Common myeloid progenitor, CD34-positive (primary cell): ENCODE results near the gene DOK7.

ENCODE experiments used
- CTCF ChIA-PET: fragments of 350-600 bp; sonication (Branson Sonifier 250); formaldehyde crosslinking; loops from one replicate; lab custom pipeline; 2021; ENCODE audit warnings: antibody characterized with exemption; lab: Charles Lee
- POLR2A ChIA-PET: fragments of 350-600 bp; sonication (Branson Sonifier 250); formaldehyde crosslinking; loops from one replicate; lab custom pipeline; 2021; ENCODE audit warnings: antibody characterized with exemption; lab: Charles Lee
- DNase-seq, 3 donors: peaks; one replicate each; pipeline versions ENCODE4 v3.0.0 to v3.0.0-alpha.2; 2013
- H3K27ac ChIP-seq, 2 experiments: 1 replicate in 1 of 2; 2 replicates in 1 of 2; pipeline ENCODE4 v1.7.0; 2013; ENCODE audit warnings: inconsistent platforms in 2 of 2, low read length in 2 of 2, mild to moderate bottlenecking in 2 of 2, low read depth in 1 of 2, moderate library complexity in 1 of 2; ENCODE audit not compliant: severe bottlenecking in 2 of 2, insufficient read depth in 1 of 2, poor library complexity in 1 of 2
- H3K27me3 ChIP-seq, 5 experiments: replicated peaks in 2 of 5; 1 replicate in 3 of 5; 2 replicates in 2 of 5; pipeline versions ENCODE4 v1.6.1 to v1.7.0; 2013; ENCODE audit warnings: low read length in 4 of 5, mild to moderate bottlenecking in 2 of 5, moderate library complexity in 2 of 5, inconsistent platforms in 1 of 5; ENCODE audit not compliant: insufficient read depth in 5 of 5, control insufficient read depth in 4 of 5
- H3K36me3 ChIP-seq, 4 experiments: 1 replicate in 2 of 4; 2 replicates in 2 of 4; pipeline versions ENCODE4 v1.6.1 to v1.7.0; 2013; ENCODE audit warnings: low read length in 3 of 4, control low read depth in 1 of 4, mild to moderate bottlenecking in 1 of 4; ENCODE audit not compliant: control insufficient read depth in 4 of 4, insufficient read depth in 4 of 4
- H3K4me1 ChIP-seq, 4 experiments: 1 replicate in 3 of 4; 2 replicates in 1 of 4; pipeline versions ENCODE4 v1.6.1 to v1.7.1; 2013; ENCODE audit warnings: low read length in 3 of 4, mild to moderate bottlenecking in 3 of 4, control low read depth in 1 of 4, inconsistent platforms in 1 of 4, moderate library complexity in 1 of 4; ENCODE audit not compliant: control insufficient read depth in 4 of 4, insufficient read depth in 4 of 4; ENCODE audit errors: control extremely low read depth in 1 of 4
- H3K4me3 ChIP-seq, 7 experiments: 1 replicate in 4 of 7; 2 replicates in 3 of 7; pipeline versions ENCODE4 v1.5.1 to v1.7.0; 2013; ENCODE audit warnings: mild to moderate bottlenecking in 7 of 7, low read length in 6 of 7, moderate library complexity in 6 of 7, inconsistent platforms in 2 of 7, low read depth in 2 of 7, control low read depth in 1 of 7; ENCODE audit not compliant: insufficient read depth in 4 of 7, control insufficient read depth in 1 of 7; ENCODE audit errors: extremely low read depth in 1 of 7
- H3K9me3 ChIP-seq, 5 experiments: 1 replicate in 4 of 5; 2 replicates in 1 of 5; pipeline versions ENCODE4 v1.6.1 to v1.7.1; 2013; ENCODE audit warnings: low read length in 4 of 5, mild to moderate bottlenecking in 2 of 5, inconsistent platforms in 1 of 5, low read depth in 1 of 5, moderate library complexity in 1 of 5; ENCODE audit not compliant: control insufficient read depth in 4 of 5, insufficient read depth in 2 of 5; ENCODE audit errors: control extremely low read depth in 1 of 5
- WGBS: methylation state at CpG from one replicate; pipeline ENCODE4 v1.1.5; 2013; ENCODE audit not compliant: insufficient coverage; 5-methylcytosine and 5-hydroxymethylcytosine counted together

DOK7 gene

DNA sequence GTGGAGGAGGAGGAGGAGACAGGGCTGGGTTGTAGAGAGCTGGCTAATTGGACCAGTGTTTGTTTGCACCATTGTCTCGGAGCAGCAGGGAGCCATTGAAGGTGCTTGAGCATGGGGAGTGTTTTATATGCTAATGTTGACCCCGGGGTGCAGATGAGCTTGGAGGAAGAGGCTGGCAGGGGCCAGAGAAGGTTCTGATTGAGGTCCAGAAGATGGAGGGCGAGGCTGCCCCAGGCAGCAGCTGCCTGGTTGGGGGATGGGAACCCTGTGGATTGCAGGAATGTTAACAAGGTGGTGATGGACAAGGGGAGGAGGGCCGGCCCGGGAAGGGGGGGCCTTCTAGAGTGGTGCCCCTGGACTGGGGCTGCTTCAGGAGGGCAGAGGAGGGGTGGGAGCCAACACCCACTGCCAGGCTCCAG lies 18.0 kb downstream of the DOK7 start:
- Histone ChIP-seq H3K27me3 (peaks cover 0 to 54% (median 11%) of the 10 kb centered on the region in 5 experiments), H3K4me3 (no peak overlapping the region), H3K36me3 (no peaks in the 10 kb centered on the region), H3K4me1 (peaks cover 0 to 19% (median 16%) of the 10 kb centered on the region in 4 experiments), H3K27ac (no peak overlapping the region), H3K9me3 (no peaks in the 10 kb centered on the region)
- CTCF ChIA-PET: interaction anchor here (0.6 to 4.0 kb wide), 23 partner anchors 8 to 400 kb away, joined by 3 to 24 read pairs (median 4); partner anchors contain the start of gene DOK7
- DNase-seq: no peak
- 38% methylated on average over 4 of the region's 5 CpGs for WGBS
- POLR2A ChIA-PET: no interaction called here

DNA sequence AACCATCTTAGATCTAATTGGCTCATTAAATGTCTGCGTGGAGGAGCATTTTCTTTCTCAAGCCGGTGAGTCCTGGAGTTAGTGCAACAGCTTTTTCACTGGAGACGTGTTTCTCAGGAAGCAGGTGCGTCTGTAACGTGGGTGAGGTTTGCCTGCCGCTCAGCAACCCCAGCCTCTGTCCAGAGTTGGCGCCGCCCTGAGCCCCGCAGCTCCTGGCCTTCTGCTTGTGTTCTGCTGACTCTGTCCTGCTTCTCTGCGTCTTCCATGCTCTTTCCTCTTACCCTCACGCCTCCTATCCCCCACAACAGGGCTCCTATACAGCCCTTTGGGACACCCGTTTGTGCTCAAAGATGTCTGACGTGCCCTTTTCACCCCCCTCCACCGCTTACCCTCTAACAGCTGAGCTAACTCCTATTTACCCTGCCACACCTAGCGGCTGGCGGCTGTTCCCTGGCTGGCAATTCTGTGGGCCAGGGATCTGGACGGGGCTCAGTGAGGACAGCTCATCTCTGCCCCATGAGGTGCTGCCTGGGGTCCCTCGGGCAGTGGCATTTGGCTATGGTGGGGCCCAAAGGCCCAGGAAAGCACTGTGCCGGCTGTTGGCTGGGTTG lies 18.8 kb downstream of the DOK7 start:
- DNase-seq: peak in 1 of 3 donors; percentile 25
- CTCF ChIA-PET: interaction anchor here (0.7 to 4.0 kb wide), 10 partner anchors 8 to 283 kb away, joined by 3 to 24 read pairs (median 4); no protein-coding TSS in a partner anchor
- Histone ChIP-seq H3K27ac (no peak overlapping the region), H3K4me1 (peaks cover 0 to 19% (median 16%) of the 10 kb centered on the region in 4 experiments), H3K27me3 (peaks cover 0 to 62% (median 11%) of the 10 kb centered on the region in 5 experiments), H3K4me3 (no peak overlapping the region), H3K9me3 (no peaks in the 10 kb centered on the region), H3K36me3 (no peaks in the 10 kb centered on the region)
- POLR2A ChIA-PET: no interaction called here
- WGBS: 56% methylated on average over 17 of the region's 19 CpGs

DNA sequence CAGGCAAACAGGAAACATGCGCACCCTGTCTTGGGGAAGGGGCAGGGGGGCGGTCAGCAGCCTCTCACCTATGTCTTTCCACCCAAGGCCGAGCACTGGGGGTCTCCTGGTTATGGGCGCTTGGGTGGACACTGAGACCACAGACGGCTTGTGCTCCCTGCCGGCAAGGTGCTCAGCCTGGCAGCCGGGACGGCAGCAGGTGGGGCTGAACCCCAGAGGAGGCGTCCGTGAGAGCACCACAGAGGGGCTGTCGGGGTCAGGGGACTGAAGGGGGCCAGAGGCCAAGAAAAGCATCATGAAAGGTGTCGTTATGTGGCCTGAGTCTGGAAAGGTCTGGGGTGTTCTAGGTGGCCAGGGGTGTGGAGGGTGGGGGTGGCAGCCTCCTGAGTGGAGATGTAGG lies 19.6 kb downstream of the DOK7 start:
- Histone ChIP-seq H3K27me3 (peaks cover 0 to 70% (median 11%) of the 10 kb centered on the region in 5 experiments), H3K36me3 (no peaks in the 10 kb centered on the region), H3K9me3 (no peaks in the 10 kb centered on the region), H3K4me3 (no peak overlapping the region), H3K27ac (no peak overlapping the region), H3K4me1 (peaks cover 0 to 19% (median 16%) of the 10 kb centered on the region in 4 experiments)
- 90% methylated on average over 5 of the region's 12 CpGs for WGBS
- no peak for DNase-seq
- CTCF ChIA-PET: no interaction called here
- POLR2A ChIA-PET: no interaction called here

DNA sequence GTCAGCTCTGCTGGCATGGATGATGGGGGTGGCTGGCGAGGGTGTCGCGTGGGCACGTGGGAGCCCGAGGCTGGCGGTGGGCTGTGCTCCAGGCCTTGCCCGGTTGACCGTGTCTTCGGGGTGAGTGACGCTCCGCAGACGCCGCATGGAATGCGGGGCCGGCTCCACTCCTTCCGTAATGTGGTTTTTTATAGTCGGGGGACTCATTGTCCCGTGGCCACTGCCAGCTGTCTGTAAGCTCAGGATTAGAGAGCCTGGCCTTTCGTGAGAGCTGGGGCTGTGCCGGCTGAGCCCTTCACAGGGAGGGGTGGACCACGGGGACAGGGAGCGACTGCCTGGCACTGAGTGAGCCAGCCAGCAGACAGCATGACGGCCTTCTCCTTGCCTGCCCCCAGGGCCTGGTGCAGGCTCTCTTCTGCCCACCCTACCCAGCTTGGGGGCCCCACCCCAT lies 20.4 kb downstream of the DOK7 start:
- H3K27ac ChIP-seq: no peak overlapping the region
- H3K4me3 ChIP-seq: no peak overlapping the region
- ChIA-PET CTCF (interaction anchor here (0.8 kb wide), 1 partner anchor 137 kb away, joined by 3 read pairs; no protein-coding TSS in a partner anchor), POLR2A (no interaction called here)
- H3K27me3 ChIP-seq: peaks cover 0 to 78% (median 11%) of the 10 kb centered on the region in 5 experiments
- 51% methylated on average over 23 of the region's 23 CpGs for WGBS
- no peak for DNase-seq
- H3K36me3 ChIP-seq: no peaks in the 10 kb centered on the region
- peaks cover 0 to 19% (median 16%) of the 10 kb centered on the region in 4 experiments for H3K4me1 ChIP-seq
- H3K9me3 ChIP-seq: no peaks in the 10 kb centered on the region

DNA sequence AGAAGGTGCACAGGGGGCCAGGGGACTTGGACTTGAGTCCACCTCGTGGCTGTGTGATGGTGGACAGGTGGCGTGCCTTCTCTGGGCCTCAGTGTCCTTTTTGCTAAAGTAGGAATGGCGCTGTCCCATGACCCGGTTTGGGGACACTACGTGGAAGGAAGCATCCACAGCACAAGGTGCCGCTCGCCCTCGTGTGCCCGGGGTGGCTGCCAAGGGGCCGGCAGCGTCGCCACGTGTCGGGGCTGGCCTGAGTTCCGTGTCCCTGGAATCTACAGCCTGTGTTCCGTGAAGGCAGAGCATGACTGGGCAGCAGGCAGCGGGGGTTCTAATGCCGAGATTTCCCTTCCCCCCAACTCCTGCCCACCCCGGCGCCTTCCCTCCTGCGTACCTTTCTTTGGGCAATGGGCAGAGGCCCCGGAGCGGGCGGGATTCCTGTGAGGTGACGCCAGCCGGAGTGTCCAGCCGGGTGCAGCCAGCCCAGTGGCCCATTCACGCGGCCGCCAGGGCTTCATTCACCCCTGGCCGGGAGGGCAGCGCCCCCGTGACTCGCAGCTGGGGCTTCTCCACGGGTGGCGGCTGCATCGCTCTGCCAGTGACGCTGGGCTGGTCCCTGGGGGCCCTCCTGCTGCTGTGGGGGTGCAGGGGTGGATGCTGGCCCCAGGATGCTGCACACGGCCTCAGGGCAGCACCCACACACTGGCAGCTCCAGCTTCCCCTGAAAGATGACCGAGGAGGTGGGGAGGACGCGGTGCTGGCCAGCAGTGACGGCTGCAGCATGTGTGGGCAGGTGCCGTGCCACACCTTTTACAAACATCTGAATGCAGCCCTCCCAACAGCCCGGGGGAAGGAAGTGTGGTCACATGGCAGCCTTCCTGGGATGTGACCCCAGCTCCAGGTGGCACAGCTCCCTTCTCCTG lies 21.2 kb downstream of the DOK7 start:
- H3K4me1 ChIP-seq: peaks cover 0 to 26% (median 16%) of the 10 kb centered on the region in 4 experiments
- ChIA-PET POLR2A (interaction anchor here (0.5 kb wide), 1 partner anchor 109 kb away, joined by 3 read pairs; no protein-coding TSS in a partner anchor), CTCF (no interaction called here)
- H3K27ac ChIP-seq: no peak overlapping the region
- DNase-seq: peak in 2 of 3 donors; percentile 24 to 27
- H3K9me3 ChIP-seq: no peaks in the 10 kb centered on the region
- peaks cover 0 to 86% (median 11%) of the 10 kb centered on the region in 5 experiments for H3K27me3 ChIP-seq
- 58% methylated on average over 45 of the region's 45 CpGs for WGBS
- no peak overlapping the region for H3K4me3 ChIP-seq
- no peaks in the 10 kb centered on the region for H3K36me3 ChIP-seq

DNA sequence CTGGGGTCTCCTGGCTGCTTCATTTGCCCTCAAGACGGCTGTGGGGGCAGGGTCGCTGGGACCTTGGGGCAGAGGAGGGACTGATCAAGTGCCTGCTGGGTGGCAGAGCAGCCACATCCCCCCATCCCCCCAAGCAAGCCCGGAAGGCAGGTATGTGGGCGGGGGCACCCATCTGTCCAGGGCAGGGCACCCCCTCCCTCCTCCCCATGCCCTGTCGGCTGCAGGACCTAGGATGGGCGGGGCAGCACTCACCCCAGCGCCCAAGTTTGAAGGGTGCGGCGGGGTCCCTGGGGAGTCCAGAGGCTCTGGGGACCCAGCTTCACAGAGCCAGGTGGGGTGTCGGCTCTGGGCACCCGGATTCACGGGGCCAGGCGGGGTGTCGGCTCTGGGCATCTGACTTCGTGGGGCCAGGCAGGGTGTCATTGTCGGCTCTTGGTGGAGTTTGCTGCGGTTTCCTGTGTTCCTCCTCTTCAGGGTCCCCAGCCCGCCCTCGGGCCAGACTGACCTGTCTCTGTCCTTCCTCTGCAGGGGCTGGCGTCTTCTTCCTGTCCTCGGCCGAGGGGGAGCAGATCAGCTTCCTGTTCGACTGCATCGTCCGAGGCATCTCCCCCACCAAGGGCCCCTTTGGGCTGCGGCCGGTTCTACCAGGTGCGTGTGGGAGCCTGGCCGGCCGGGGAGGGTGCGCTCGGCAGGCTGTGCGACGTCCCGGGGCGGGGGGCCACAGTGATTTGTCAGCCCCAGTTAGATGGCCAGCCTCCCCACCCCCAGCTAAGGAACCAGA lies 22.1 kb downstream of the DOK7 start:
- ChIA-PET POLR2A (interaction anchor here (0.5 kb wide), 1 partner anchor 110 kb away, joined by 3 read pairs; no protein-coding TSS in a partner anchor), CTCF (interaction anchor here (0.7 kb wide), 1 partner anchor 396 kb away, joined by 4 read pairs; no protein-coding TSS in a partner anchor)
- Histone ChIP-seq H3K4me3 (peak overlapping the region in 4 of 7 experiments; percentile 4 to 28 (median 14)), H3K36me3 (no peaks in the 10 kb centered on the region), H3K27ac (no peak overlapping the region), H3K9me3 (no peaks in the 10 kb centered on the region), H3K4me1 (peaks cover 0 to 27% (median 16%) of the 10 kb centered on the region in 4 experiments), H3K27me3 (peaks cover 0 to 95% (median 11%) of the 10 kb centered on the region in 5 experiments)
- 15% methylated on average over 31 of the region's 36 CpGs for WGBS
- peak in 2 of 3 donors; percentile 25 to 29 for DNase-seq
